ENCODE data around the gene DNM3.

The DNM3 gene

GRCh38 chr1:172408958-172409357, 567.7 kb downstream of the DNM3 start:
- Histone ChIP-seq H3K4me3 (no peak overlapping the region), H3K27ac (no peak overlapping the region)
- no peak for DNase-seq (ENCODE audit: low spot score)
- no peak for TF ChIP-seq CTCF (IDR thresholded peaks at IDR 0.05)

- no peak for DNase-seq (ENCODE audit: low spot score)
- Histone ChIP-seq H3K27ac (no peak overlapping the region), H3K4me3 (no peak overlapping the region)
- TF ChIP-seq CTCF (IDR thresholded peaks at IDR 0.05), result no peak
Observed at GRCh38 chr1:172410027-172410426, 568.7 kb downstream of the DNM3 start.

- H3K27ac ChIP-seq, result no peak overlapping the region
- no peak for TF ChIP-seq CTCF (IDR thresholded peaks at IDR 0.05)
- no peak overlapping the region for H3K4me3 ChIP-seq
- no peak for DNase-seq (ENCODE audit: low spot score)
Observed at GRCh38 chr1:172411791-172412338, 570.6 kb downstream of the DNM3 start.

GRCh38 chr1:172414331-172414730, 573.0 kb downstream of the DNM3 start:
- Histone ChIP-seq H3K27ac (no peak overlapping the region), H3K4me3 (no peak overlapping the region)
- TF ChIP-seq CTCF (IDR thresholded peaks at IDR 0.05), result no peak
- no peak for DNase-seq (ENCODE audit: low spot score)

GRCh38 chr1:172416496-172417035, 575.3 kb downstream of the DNM3 start:
- no peak for TF ChIP-seq CTCF (IDR thresholded peaks at IDR 0.05)
- H3K4me3 ChIP-seq, result no peak overlapping the region
- no peak overlapping the region for H3K27ac ChIP-seq
- DNase-seq (ENCODE audit: low spot score), result no peak

- no peak overlapping the region for H3K4me3 ChIP-seq
- no peak for TF ChIP-seq CTCF (IDR thresholded peaks at IDR 0.05)
- H3K27ac ChIP-seq, result no peak overlapping the region
- no peak for DNase-seq (ENCODE audit: low spot score)
Observed at GRCh38 chr1:172417557-172417956, 576.3 kb downstream of the DNM3 start.

- TF ChIP-seq CTCF (IDR thresholded peaks at IDR 0.05), result no peak
Observed at GRCh38 chr1:172420385-172420784, 579.1 kb downstream of the DNM3 start, which contains the start of gene C1orf105. TSS of gene C1orf105 (plus strand) at chr1:172420685. CDS start at chr1:172420886, 201 bp downstream.

More at GRCh38 chr1:172420385-172420784, 579.1 kb downstream of the DNM3 start, which contains the start of gene C1orf105:
- no peak for DNase-seq (ENCODE audit: low spot score)
- no peak within 1 kb of the TSS for H3K27ac ChIP-seq
- no peak within 1 kb of the TSS for H3K4me3 ChIP-seq

Data from coronary artery (tissue), 2 donors.